HG03520 (cell line): ENCODE data around the gene COL5A1.
"Not testable (repeated sequence)": the region's sequence is repeated elsewhere in the genome, so short reads cannot be mapped to it uniquely, and the experiment has no call there.

Source experiments
- ATAC-seq: cut with Tn5 transposase; IDR thresholded peaks from one replicate; pipeline ENCODE4 v1.9.1; 2021; ENCODE audit warnings: mild to moderate bottlenecking, moderate library complexity; ENCODE audit not compliant: unreplicated experiment

Gene COL5A1

DNA sequence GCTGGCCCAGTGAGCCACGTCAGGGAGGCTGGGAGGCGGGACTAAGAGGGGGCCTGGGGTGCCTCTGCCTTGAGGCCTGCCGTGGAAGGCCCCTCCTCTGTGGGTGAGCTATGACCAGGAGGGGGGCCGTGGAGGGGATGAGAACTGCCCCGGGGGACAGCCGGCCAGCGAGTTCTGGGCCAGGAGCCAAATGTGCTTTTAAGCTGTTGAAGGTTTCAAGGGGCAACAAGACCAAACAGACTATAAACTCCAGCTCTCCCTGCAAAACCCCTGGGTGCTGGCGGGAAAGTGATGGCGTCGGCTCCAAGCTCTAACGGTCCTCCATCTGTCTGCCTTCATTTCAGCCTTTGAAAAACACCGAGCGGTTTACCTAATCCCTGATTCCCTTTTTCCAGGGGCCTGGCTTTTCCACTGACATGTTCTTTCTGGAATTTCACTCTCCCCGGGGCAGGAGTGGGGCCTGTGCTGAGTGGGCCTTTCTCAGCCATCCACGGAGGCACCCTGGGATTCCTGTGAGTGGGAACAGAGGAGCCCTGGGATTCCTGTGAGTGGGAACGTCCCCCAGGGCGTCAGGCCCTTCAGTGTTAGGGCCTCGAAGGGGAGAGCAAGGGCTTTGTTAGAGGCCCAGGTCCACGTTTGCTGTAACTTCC lies 65.6 kb downstream of the COL5A1 start:
- ATAC-seq = no peak

DNA sequence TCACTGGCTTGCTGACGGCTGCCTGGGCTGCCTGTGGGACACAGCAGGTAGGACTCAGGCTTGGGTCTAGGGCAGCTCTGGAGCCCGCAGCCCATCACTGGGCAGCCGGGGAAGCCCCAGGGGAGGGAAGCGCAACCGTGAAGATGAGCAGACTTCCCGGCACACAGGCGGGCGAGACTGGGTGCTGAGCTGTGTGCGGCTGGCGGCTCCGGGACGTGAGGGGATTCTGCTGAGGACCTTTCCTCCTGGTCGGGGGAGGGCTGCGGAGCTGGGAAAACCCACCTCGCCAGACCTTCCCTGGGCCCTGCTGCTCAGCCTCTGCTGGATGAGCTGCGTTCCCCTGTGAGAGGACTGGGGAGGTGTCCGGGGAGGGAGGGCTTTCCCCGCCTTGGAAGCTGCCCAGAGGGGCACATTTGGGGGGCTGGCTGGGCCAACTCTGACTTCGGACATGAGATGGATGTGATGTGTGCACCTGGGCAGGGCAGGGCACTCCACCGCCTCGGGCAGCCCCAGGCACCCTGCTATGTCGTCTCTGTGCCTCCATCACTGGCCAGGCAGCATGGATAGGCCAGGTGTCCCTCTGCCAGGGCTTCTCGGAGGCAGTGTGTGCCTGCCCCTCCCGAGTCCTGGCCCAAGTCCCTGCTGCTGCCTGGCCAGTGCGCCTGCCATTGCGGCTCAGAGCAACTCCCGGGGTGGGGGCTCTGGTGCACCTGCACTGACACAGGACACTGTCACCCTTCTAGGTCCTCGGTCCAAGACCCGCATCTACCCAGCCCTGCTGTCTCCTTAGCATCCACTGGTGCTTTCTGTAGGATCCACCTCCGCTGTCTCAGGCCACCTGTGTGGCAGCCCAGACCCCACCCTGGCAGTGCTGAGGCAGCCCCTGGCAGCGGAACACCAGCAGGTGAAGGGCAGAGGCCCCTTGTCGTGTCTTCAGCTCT lies 66.4 kb downstream of the COL5A1 start:
- no peak for ATAC-seq

DNA sequence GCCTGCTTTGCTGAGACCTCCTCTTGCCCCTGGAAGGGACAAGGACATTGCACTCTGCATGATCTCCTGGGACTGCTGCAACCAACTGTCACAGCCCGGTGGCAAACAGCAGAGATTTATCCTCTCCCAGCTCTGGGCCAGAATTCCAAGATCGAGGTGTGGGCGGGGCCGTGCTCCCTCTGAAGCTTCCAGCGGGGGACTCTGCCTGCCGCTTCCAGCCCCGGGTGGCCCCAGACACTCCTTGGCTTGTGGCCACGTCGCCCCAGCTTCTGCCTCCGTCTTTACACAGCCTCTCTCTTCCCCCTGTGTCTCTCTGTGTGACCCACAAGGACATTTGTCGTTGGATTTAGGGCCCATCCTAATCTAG lies 67.1 kb downstream of the COL5A1 start:
- no peak for ATAC-seq

DNA sequence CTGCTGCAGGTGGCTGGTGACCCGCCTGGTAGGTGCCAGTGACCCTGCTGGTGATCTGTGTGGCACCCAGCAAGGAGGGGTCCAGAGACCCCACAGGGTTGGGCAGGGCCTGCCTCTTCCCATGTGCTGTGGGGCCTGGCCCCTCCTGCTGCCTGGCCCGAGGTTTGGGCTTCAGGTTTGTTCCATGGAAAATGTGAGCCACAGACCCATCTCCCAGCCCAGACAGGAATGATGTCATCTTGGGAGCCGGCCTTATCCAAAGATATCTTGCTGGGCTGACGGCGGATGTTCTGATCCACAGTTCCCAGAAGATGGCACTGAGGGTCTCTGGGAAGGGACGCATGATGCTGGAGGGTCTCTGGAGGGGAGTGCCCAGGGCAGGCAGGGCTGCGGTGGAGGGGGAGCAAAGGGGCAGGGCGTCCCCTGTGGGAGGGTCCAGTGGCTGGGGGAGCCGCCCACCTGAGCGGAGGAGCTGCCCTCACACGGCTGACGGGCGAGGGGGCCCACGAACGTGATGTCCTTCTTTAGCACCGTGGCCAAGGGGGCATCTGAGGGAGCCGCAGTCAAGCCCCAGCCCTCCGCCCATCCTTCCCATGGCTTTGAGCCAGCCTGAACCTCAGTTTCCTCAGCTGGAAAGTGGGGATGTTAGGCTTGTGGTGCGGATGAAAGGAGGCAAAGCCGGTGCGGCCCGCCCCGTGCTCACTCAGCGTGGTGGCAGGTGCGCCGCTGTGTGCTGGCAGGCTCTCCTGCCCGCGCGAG lies 68.1 kb downstream of the COL5A1 start:
- ATAC-seq = no peak

DNA sequence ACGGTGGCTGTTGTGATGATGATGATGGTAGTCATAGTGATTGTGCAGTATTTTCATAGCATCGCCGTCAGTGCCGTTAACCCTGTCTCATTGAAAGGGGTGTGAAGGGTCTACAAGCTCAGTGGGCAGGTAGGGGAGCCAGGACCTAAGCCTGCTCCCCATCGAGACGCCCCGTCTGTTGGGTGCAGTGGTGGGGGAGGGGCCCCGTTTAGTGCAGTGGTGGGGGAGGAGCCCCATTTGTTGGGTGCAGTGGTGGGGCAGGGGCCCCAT lies 68.6 kb downstream of the COL5A1 start:
- ATAC-seq = no peak

DNA sequence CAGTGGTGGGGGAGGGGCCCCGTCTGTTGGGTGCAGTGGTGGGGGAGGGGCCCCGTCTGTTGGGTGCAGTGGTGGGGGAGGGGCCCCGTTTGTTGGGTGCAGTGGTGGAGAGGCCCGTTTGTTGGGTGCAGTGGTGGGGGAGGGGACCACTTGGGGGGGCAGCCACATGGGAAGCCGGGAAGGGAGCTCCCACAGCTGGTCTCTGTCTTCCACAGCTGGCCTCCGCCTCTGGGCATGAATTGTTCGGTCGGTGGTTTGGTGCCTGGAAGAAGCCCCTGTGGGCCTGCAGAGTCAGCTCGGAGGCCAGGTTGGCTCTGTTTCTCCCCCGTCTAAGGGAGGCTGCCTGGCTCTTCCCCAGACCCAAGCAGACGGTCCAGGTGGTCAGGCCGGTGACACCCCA lies 69.3 kb downstream of the COL5A1 start:
- no peak for ATAC-seq

DNA sequence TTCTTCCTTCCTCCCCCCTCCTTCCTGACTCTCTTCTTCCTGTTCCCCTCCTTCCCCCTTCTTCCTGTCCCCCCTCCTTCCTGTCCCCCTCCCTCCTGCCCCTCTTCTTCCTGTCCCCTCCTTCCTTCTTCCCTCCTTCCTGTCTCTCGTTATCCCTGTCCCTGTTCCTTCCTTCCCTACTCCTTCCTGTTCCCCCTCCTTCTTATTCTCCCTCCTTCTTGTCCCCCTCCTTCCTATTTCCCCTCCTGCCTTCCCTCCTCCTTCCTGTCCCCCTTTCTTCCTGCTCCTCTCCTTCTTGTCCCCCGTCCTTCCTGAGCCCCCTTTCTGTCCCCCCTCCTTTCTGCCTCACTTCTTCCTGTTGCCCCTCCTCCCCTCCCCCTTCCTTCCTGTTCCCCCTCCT lies 70.6 kb downstream of the COL5A1 start:
- no peak for ATAC-seq

DNA sequence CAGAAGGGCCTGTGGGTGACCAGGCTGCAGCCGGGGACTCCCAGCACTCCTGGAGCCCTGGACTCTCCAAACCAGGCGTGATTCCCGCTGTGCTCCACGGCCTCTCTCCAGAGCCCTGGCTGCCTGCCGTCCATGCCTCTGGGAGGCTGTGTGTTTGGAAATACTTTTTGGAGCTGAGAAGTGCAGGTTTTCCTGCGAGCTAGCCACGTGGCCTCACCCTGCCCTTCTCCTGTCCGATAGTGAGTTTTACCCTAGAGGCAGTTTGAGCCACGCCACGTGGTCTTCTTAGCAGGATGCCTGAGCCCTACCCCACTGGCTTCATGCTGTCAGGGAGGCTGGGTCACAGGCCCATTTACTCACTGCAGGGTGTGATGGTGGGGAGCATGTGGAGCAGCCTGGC lies 71.3 kb downstream of the COL5A1 start:
- ATAC-seq = no peak

DNA sequence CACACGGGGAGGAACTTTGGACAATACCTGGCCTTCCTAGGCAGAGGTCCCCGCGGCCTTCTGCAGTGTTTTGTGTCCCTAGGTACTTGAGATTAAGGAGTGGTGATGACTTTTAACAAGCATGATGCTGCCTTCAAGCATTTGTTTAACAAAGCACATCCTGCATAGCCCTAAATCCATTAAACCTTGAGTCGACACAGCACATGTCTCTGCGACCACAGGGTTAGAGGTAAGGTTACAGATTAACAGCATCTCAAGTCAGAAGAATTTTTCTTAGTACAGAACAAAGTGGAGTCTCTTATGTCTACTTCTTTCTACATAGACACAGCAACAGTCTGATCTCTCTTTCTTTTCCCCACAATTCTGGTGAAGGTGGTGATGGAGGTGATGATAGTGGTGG lies 73.9 kb downstream of the COL5A1 start:
- ATAC-seq = not testable (repeated sequence)

DNA sequence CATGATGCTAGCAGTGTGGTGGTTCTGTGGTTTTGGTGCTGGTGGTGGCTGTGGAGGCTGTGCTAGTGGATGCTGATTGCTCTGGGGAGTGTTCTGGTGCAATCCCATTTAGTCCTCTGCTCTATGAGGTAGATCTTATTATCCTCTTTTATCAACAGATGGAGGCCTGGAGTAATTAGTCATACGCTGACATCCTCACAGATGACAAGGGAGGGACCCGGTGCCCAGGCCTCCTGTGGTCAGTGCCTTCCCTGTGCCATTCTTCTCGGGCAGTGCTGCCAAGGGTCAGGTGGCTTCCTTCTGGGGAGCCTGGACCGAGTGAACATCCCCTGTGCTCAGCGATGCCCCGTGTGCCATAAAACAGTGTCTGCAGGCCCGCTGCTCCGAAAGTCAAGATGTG lies 74.5 kb downstream of the COL5A1 start:
- ATAC-seq = no peak

DNA sequence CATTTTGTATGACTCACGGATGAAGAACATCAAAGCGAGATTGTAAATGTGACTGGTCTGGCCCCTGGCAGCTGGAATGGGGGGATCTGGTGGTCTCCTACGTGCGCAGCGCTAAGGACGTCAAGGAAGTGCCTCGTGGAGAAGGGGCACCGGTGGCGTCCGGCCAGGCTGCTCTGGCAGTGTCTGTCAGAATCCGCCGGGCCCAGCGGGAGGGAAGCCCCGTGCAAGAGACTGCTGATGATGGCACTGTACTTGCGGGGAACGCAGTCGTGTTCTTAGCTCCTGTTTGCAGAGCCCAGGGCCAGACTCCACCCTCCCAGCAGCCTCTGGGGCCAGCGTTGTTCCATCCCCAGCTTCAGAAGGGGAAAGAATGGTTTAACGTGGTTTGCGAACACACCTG lies 75.5 kb downstream of the COL5A1 start:
- no peak for ATAC-seq

DNA sequence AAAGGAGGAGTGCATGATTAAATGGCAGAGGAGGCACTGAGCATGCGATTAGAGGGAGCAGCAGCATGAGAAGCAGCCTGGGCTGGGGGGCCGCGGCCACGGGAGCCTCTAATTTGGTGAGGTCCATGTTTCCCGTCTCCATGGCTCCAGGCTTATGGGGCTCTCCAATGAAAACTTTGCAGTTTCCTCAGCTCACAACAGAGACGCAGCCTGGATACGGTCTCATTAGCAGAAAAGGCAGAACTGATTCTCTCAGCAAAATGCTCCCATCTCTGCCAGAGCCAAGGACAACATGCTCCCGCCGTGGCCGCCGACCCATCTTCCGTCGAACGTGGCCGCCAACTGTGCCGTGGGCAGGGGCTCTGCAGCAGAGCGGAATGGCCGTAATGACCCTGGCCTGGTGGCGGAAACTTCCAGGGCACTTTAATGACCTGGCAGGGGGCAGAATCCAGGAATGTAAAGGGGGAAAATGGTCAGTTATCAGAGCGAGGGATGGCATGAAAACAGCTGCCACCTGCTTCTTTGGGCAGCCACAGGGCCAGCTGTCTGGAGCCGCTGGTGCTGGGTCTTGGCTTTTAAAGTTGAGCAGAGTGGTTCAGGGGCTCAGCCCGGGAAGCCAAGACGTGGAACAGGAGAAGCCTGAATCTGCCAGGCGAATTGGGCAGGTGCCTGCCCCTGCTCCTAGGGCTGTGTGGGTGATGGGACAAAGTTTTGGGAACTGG lies 76.5 kb downstream of the COL5A1 start:
- no peak for ATAC-seq

DNA sequence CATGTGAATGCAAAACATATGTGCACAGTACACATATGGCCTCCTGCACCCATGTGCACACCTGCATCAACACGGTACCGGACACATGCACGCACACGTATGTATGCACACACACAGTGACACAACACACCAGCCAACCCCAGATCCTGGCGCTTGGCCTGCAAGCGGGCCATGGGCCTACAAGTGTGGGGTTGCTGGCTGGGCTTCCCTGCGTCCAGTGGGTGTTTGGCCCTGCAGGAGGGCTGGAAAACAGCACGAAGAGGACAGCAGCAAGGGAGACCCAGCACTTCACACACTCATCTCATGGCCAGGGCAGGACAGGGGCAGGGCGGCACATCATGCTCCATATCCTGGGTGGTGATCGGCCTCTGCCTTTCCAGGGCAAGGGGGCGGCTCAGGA lies 77.7 kb downstream of the COL5A1 start:
- no peak for ATAC-seq

DNA sequence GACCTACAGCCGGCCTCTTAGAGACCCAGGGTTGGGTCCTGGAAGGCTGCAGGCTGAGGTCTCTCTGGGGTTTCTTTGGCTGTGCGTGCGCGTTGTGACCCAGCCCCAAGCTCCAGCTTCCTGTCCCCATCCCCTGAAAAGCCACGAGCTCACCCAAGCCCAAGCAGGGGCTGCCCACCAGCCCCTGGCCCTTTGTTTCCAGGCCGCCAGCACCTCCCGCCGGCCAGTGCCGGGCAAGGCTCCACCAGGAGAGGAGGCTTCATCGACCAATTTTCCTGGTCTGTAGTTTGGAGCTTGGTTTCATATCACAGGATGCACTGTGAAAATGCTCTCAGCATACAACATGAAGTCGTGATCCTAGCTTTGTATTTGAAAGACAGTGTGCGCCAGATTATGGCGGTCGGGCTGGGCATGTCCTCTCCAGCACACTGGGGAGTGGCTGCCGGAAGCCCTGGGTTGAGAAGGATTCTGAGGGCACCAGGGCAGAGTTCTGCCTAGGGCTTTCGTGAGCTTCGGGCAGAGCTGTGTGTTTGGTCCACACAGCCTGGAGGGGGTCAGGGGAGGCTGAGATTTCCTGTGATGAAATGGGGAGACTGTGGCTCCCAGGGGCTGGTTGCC lies 78.6 kb downstream of the COL5A1 start:
- no peak for ATAC-seq

DNA sequence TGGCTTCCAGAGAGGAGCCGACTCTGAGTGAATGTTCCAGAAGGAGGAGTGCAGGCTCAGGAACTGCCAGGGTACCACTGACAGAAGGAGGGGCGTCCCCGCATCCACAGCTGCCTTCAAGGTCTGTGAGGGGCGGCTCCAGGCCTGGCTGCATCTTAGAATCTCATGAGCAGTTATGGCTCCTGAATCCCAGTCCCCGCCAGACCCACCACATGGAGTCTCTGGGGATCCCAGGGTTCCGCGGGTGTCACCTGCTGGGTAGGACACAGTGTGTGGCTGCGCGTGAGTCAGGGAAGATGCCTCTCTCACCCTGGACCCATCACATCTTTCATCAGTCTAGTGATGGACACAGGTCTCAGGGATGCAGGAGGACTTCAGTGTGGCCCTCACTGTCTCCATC lies 79.2 kb downstream of the COL5A1 start:
- no peak for ATAC-seq

DNA sequence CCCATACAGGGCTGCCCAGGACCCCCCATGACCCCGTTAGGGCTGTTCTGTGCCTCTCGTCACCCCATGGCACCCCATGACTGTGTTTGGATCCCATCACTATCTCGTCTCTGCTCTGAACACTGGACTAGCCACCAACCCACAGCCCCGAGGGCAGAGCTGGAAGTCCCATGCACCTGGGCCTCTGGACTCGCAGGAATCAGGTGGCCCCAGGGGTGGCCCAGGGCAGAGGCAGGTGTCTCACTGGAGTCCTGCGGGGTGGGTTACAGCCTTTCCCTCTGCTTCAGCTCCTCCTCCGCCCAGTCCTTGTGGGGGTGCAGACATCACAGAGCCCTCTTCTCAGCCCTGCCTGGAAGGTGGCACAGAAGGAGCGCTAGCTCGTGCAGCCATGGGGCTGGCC lies 79.7 kb downstream of the COL5A1 start:
- ATAC-seq = no peak

DNA sequence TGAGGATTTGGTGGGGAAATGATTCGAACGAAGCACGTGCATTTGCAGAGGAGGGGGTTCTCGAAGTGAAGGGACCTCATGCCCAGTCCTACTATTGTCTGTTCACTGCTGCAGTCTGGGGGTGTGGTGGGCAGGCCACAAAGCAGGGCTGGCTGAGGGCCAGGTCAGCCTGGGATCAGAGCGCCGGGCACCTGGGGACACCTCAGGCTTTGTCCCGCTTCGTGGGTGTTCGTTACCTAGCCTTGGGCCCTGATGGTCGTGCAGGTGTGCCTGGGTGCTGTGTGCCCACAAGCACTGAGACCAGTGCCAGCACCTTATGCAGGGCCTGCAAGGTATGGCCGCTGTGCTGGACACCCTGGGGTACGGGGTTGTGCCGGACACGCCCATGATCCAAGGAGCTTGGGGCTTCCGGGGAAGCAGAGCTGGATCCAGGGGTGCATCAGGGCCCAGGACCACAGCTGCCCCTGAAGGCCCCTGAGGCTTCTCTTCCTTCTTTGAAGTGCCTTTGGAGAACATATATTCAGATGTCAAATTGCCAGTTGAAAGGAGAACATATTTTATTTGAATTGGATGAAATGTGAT lies 80.6 kb downstream of the COL5A1 start:
- ATAC-seq = no peak

DNA sequence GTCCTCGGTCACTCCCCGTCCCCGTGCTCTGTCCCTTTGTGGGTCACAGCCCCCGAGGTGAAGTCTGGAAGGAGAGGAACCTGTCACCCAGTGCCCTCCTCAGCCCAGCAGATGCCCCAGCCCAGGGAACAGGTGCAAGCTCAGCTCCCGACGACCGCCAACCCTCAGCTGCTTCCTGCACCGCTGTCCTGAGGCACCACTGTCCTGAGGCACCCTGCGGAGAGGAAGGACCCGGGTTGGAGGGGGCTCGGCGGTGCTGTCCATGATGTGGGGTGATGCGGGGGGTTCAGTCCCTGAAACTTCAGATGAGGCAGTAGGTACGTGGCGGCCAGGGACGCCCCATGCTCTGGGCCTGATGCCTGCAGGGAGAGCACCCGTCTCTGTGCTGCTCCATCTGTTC lies 81.4 kb downstream of the COL5A1 start:
- ATAC-seq = no peak

DNA sequence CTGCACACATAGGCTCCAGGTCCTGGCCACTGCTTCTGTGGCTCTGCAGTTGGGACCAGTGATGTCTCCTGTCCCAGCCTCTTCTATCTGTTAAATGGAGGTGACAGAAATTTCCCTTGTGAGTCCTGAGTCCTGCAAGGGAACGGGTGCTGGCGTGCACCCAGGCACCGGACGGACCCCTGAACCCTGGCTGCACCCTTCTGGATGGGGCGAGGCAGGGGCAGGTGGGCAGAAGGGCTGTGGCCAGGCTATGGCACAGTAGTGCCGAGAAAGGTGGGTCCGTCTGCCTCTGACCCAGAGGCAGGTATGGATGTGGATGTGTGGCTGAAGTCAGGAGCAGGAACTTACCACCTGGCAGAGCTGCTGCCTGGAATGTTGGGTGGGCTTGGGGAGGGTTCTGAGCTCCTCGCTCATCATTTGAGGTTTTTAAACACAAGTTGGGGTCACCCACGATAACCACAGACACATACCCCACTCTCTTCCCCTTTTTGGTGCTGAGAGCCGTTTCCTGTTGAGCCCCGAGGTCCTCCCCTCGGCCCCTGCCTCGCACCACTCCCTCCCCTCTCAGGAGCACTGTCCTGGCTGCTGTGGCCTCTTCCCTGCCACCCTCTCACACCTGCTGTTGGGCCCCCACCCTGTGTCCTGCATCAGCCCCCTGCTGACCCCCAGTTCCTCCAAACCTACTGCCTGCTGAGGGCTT lies 82.0 kb downstream of the COL5A1 start:
- ATAC-seq = no peak
